H9 (cell line): Measurements from ENCODE around the gene PRRC2B. TPM values are rescaled to one million over a fixed set of nuclear protein-coding genes. Genes with fewer than 3 reads are reported as not detected.

Experiments used
- DNase-seq: peaks from one replicate; pipeline ENCODE4 v3.0.0-alpha.2; 2017
- H2AFZ ChIP-seq: one replicate; pipeline ENCODE4 v1.6.1; 2013; ENCODE audit warnings: mild to moderate bottlenecking, low read length, control low read depth, moderate library complexity
- H2AK5ac ChIP-seq: 2 replicates; pipeline ENCODE4 v1.6.1; 2013; ENCODE audit warnings: low read length, control low read depth, mixed read lengths; ENCODE audit not compliant: insufficient read length
- H2BK120ac ChIP-seq: one replicate; pipeline ENCODE4 v1.6.1; 2013; ENCODE audit warnings: low read depth, mild to moderate bottlenecking, low read length, control low read depth, inconsistent platforms; ENCODE audit not compliant: poor library complexity, severe bottlenecking
- H2BK12ac ChIP-seq: 2 replicates; pipeline ENCODE4 v1.6.1; 2013; ENCODE audit warnings: low read length, control low read depth, mixed read lengths, low read depth; ENCODE audit not compliant: insufficient read length
- H2BK15ac ChIP-seq: 2 replicates; pipeline ENCODE4 v1.6.1; 2013; ENCODE audit warnings: low read depth, low read length, control low read depth
- H2BK20ac ChIP-seq: one replicate; pipeline ENCODE4 v1.6.1; 2013; ENCODE audit warnings: low read depth, mild to moderate bottlenecking, low read length, control low read depth, inconsistent platforms; ENCODE audit not compliant: poor library complexity, severe bottlenecking
- H2BK5ac ChIP-seq: 2 replicates; pipeline ENCODE4 v1.6.1; 2013; ENCODE audit warnings: low read length, control low read depth, mixed read lengths; ENCODE audit not compliant: insufficient read length
- H3K14ac ChIP-seq: 2 replicates; pipeline ENCODE4 v1.6.1; 2013; ENCODE audit warnings: low read length, control low read depth; ENCODE audit not compliant: insufficient read depth
- H3K18ac ChIP-seq: 2 replicates; pipeline ENCODE4 v1.6.1; 2013; ENCODE audit warnings: low read depth, mild to moderate bottlenecking, mixed read lengths, low read length, control low read depth; ENCODE audit not compliant: insufficient read length
- H3K23ac ChIP-seq: 2 replicates; pipeline ENCODE4 v1.6.1; 2013; ENCODE audit warnings: low read length, control low read depth, mixed read lengths, low read depth; ENCODE audit not compliant: insufficient read length
- H3K23me2 ChIP-seq: 2 replicates; pipeline ENCODE4 v1.6.1; 2013; ENCODE audit warnings: low read depth, mild to moderate bottlenecking, mixed read lengths, low read length, control low read depth; ENCODE audit not compliant: insufficient read length, poor library complexity, severe bottlenecking
- H3K27ac ChIP-seq: 2 replicates; pipeline ENCODE4 v1.5.1; 2013; ENCODE audit warnings: low read length, control low read depth, mixed read lengths, low read depth; ENCODE audit not compliant: insufficient read length
- H3K27me3 ChIP-seq: 2 replicates; pipeline ENCODE4 v1.6.1; 2013; ENCODE audit warnings: low read length, control low read depth, inconsistent platforms; ENCODE audit not compliant: insufficient read depth
- H3K4ac ChIP-seq: 2 replicates; pipeline ENCODE4 v1.6.1; 2013; ENCODE audit warnings: low read depth, mild to moderate bottlenecking, control low read depth, inconsistent platforms, low read length, moderate library complexity
- H3K4me1 ChIP-seq: 2 replicates; pipeline ENCODE4 v1.6.1; 2013; ENCODE audit warnings: low read length, control low read depth, inconsistent platforms; ENCODE audit not compliant: insufficient read depth
- H3K4me2 ChIP-seq: 2 replicates; pipeline ENCODE4 v1.6.1; 2013; ENCODE audit warnings: low read length, control low read depth, mixed read lengths; ENCODE audit not compliant: insufficient read length, insufficient read depth
- H3K56ac ChIP-seq: 2 replicates; pipeline ENCODE4 v1.6.1; 2013; ENCODE audit warnings: low read depth, mild to moderate bottlenecking, mixed read lengths, low read length, control low read depth; ENCODE audit not compliant: insufficient read length
- H3K79me1 ChIP-seq: 2 replicates; pipeline ENCODE4 v1.6.1; 2013; ENCODE audit warnings: low read depth, mild to moderate bottlenecking, moderate library complexity, low read length, control low read depth, inconsistent platforms; ENCODE audit not compliant: insufficient read depth, poor library complexity, severe bottlenecking
- H3K79me2 ChIP-seq: 2 replicates; pipeline ENCODE4 v1.6.1; 2013; ENCODE audit warnings: low read length, control low read depth, inconsistent platforms; ENCODE audit not compliant: insufficient read depth
- H3K9ac ChIP-seq: 2 replicates; pipeline ENCODE4 v1.6.1; 2013; ENCODE audit warnings: low read length, control low read depth, mixed read lengths; ENCODE audit not compliant: insufficient read length; ENCODE audit errors: extremely low read depth
- H3K9me3 ChIP-seq: one replicate; pipeline ENCODE4 v1.6.1; 2013; ENCODE audit warnings: low read depth, low read length, inconsistent platforms; ENCODE audit not compliant: control insufficient read depth
- H3T11ph ChIP-seq: one replicate; pipeline ENCODE4 v1.6.1; 2013; ENCODE audit warnings: mild to moderate bottlenecking, low read length, control low read depth, inconsistent platforms
- H4K20me1 ChIP-seq: one replicate; pipeline ENCODE4 v1.6.1; 2013; ENCODE audit not compliant: control insufficient read depth, insufficient read length, insufficient read depth
- H4K5ac ChIP-seq: 2 replicates; pipeline ENCODE4 v1.6.1; 2013; ENCODE audit warnings: low read depth, mild to moderate bottlenecking, mixed read lengths, low read length, control low read depth; ENCODE audit not compliant: insufficient read length
- H4K8ac ChIP-seq: replicated peaks from 2 replicates; pipeline ENCODE4 v1.6.1; 2013; ENCODE audit warnings: low read length, control low read depth, mixed read lengths, low read depth; ENCODE audit not compliant: insufficient read length
- H4K91ac ChIP-seq: 2 replicates; pipeline ENCODE4 v1.6.1; 2013; ENCODE audit warnings: low read depth, mild to moderate bottlenecking, moderate library complexity, mixed read lengths, low read length, control low read depth; ENCODE audit not compliant: insufficient read length
- H3K27ac Mint-ChIP-seq, 3 experiments: 2 replicates in 2 of 3; 3 replicates in 1 of 3; pipeline ENCODE4 v1.8.0; 2020 to 2021; ENCODE audit warnings: mixed read lengths in 3 of 3, mild to moderate bottlenecking in 1 of 3, moderate library complexity in 1 of 3
- H3K27me3 Mint-ChIP-seq: 2 replicates; pipeline ENCODE4 v1.8.0; 2021; ENCODE audit warnings: low read depth, mild to moderate bottlenecking, moderate library complexity, mixed read lengths
- H3K36me3 Mint-ChIP-seq, 3 experiments: 2 replicates in 2 of 3; 3 replicates in 1 of 3; pipeline ENCODE4 v1.8.0; 2020 to 2021; ENCODE audit warnings: low read depth in 3 of 3, mixed read lengths in 3 of 3; ENCODE audit not compliant: insufficient read depth in 1 of 3
- H3K4me1 Mint-ChIP-seq, 2 experiments: 2 replicates each; pipeline ENCODE4 v1.8.0; 2020; ENCODE audit warnings: mixed read lengths in 2 of 2
- H3K4me3 Mint-ChIP-seq, 2 experiments: 2 replicates in 1 of 2; 3 replicates in 1 of 2; pipeline ENCODE4 v1.8.0; 2020 to 2021; ENCODE audit warnings: mild to moderate bottlenecking in 2 of 2, mixed read lengths in 2 of 2, moderate library complexity in 1 of 2
- H3K9me3 Mint-ChIP-seq, 2 experiments: 2 replicates in 1 of 2; 3 replicates in 1 of 2; pipeline ENCODE4 v1.8.0; 2020; ENCODE audit warnings: mild to moderate bottlenecking in 2 of 2, mixed read lengths in 2 of 2, moderate library complexity in 1 of 2
- CTCF ChIP-seq: fragments of 200-600 bp; sonication (generic); conservative IDR thresholded peaks from 3 replicates; pipeline ENCODE4 v1.8.0; 2021; ENCODE audit warnings: antibody characterized with exemption, mild to moderate bottlenecking
- WGBS: extraction: QIAGEN DNeasy Blood & Tissue Kit; methylation state at CpG from one replicate; pipeline ENCODE4 v1.1.7; 2013; ENCODE audit warnings: missing lambda C conversion rate, low lambda C conversion rate, mixed read lengths; ENCODE audit not compliant: insufficient read length; ENCODE audit errors: extremely low coverage; 5-methylcytosine and 5-hydroxymethylcytosine counted together
- total RNA-seq: library from RNA; stranded (reverse); gene quantifications from 2 replicates; pipeline ENCODE4 v1.2.1, GENCODE V29; 2021

PRRC2B gene
- total RNA-seq, 1 experiment from 2014 or later = 251 TPM

GRCh38 chr9:131457746-131458145 lies 63.9 kb downstream of the PRRC2B start:
- Histone ChIP-seq H4K5ac (no peak overlapping the region), H3K79me1 (no peaks in the 10 kb centered on the region), H3T11ph (no peak overlapping the region), H3K27me3 (no peaks in the 10 kb centered on the region), H3K4me1 (no peaks in the 10 kb centered on the region), H2BK20ac (no peak overlapping the region), H2BK120ac (no peak overlapping the region), H2AFZ (no peak overlapping the region), H3K18ac (no peak overlapping the region), H2BK5ac (no peak overlapping the region), H2BK12ac (no peak overlapping the region), H4K20me1 (no peaks in the 10 kb centered on the region), H2BK15ac (no peak overlapping the region), H3K14ac (no peak overlapping the region), H3K9me3 (no peaks in the 10 kb centered on the region), H4K8ac (no peak overlapping the region), H3K23ac (no peak overlapping the region), H3K23me2 (no peaks in the 10 kb centered on the region), H3K4ac (no peak overlapping the region), H3K27ac (no peak overlapping the region), H3K4me2 (no peak overlapping the region), H4K91ac (no peak overlapping the region), H3K9ac (no peak overlapping the region), H3K56ac (no peak overlapping the region), H2AK5ac (no peak overlapping the region), H3K79me2 (no peaks in the 10 kb centered on the region; the same call in 1 of the 2 replicates)
- peaks cover 1% of the 10 kb centered on the region; the same call in 1 of the 2 replicates for H3K27me3 Mint-ChIP-seq
- TF ChIP-seq CTCF = no peak
- H3K9me3 Mint-ChIP-seq = no peaks in the 10 kb centered on the region
- H3K4me3 Mint-ChIP-seq = no peak overlapping the region
- no peaks in the 10 kb centered on the region for H3K4me1 Mint-ChIP-seq
- no CpG with 5 or more reads among the region's 10 CpGs for WGBS
- H3K27ac Mint-ChIP-seq = peak overlapping the region in 2 of 3 experiments; percentile 85 to 89; a peak in 4 of 7 replicates
- no peak for DNase-seq
- H3K36me3 Mint-ChIP-seq = peaks cover 61 to 94% (median 92%) of the 10 kb centered on the region in 3 experiments; a peak in 6 of 7 replicates
